Neural cell (in vitro differentiated cells): ENCODE data around the gene CRTAP. TPM values are rescaled to one million over a fixed set of nuclear protein-coding genes. Genes with fewer than 3 reads are reported as not detected.

Experiments used
- H2AFZ ChIP-seq: fragments of 200-600, 300-800 bp; sonication (generic), shearing (Covaris generic); 2 replicates; pipeline ENCODE4 v1.6.0; 2014; ENCODE audit warnings: low read depth, mild to moderate bottlenecking, antibody characterized with exemption, low read length, moderate library complexity
- H3F3A ChIP-seq: fragments of 200-600 bp; shearing (Covaris generic); 2 replicates; pipeline ENCODE4 v1.6.1; 2016; ENCODE audit warnings: mild to moderate bottlenecking, moderate library complexity, mixed read lengths, antibody characterized with exemption, low read length; ENCODE audit not compliant: insufficient read depth, poor library complexity, severe bottlenecking
- H3K27ac ChIP-seq: fragments of 200-600, 300-800 bp; sonication (generic), shearing (Covaris generic); 2 replicates; pipeline ENCODE4 v1.5.1; 2014; ENCODE audit warnings: mild to moderate bottlenecking, low read length, moderate library complexity
- H3K27me3 ChIP-seq: fragments of 300-800, 200-600 bp; sonication (generic), shearing (Covaris generic); 2 replicates; pipeline ENCODE4 v1.6.0; 2014; ENCODE audit warnings: mild to moderate bottlenecking, low read depth, low read length, moderate library complexity; ENCODE audit not compliant: insufficient read depth
- H3K36me3 ChIP-seq: fragments of 300-800, 200-600 bp; sonication (generic), shearing (Covaris generic); 2 replicates; pipeline ENCODE4 v1.5.1; 2014; ENCODE audit warnings: mild to moderate bottlenecking, antibody characterized with exemption, low read length, moderate library complexity; ENCODE audit not compliant: insufficient read depth
- H3K4me2 ChIP-seq: fragments of 300-800, 200-600 bp; sonication (generic), shearing (Covaris generic); 2 replicates; pipeline ENCODE4 v1.6.0; 2014; ENCODE audit warnings: mild to moderate bottlenecking, low read length
- H3K4me3 ChIP-seq: fragments of 300-800, 200-600 bp; sonication (generic), shearing (Covaris generic); 2 replicates; pipeline ENCODE4 v1.5.1; 2014; ENCODE audit warnings: mild to moderate bottlenecking, low read length, moderate library complexity
- H3K79me2 ChIP-seq: fragments of 200-600 bp; shearing (Covaris generic); replicated peaks from 2 replicates; pipeline ENCODE4 v1.6.0; 2014; ENCODE audit warnings: mild to moderate bottlenecking, low read length, moderate library complexity; ENCODE audit not compliant: insufficient read depth
- H3K9ac ChIP-seq: fragments of 300-800, 200-600 bp; sonication (generic), shearing (Covaris generic); 2 replicates; pipeline ENCODE4 v1.6.1; 2016; ENCODE audit warnings: mild to moderate bottlenecking, low read length, mixed read lengths
- H3K9me2 ChIP-seq: fragments of 200-600 bp; shearing (Covaris generic); 2 replicates; pipeline ENCODE4 v1.6.1; 2016; ENCODE audit warnings: mild to moderate bottlenecking, low read length, mixed read lengths; ENCODE audit not compliant: insufficient read depth
- H3K9me3 ChIP-seq: fragments of 200-600, 300-800 bp; sonication (generic), shearing (Covaris generic); 2 replicates; pipeline ENCODE4 v1.6.1; 2016; ENCODE audit warnings: mild to moderate bottlenecking, mixed run types, low read length, moderate library complexity, mixed read lengths
- H4K20me1 ChIP-seq: fragments of 200-600 bp; shearing (Covaris generic); 2 replicates; pipeline ENCODE4 v1.6.1; 2016; ENCODE audit warnings: mild to moderate bottlenecking, mixed run types; ENCODE audit not compliant: insufficient read depth
- EP300 ChIP-seq: fragments of 450-650 bp; conservative IDR thresholded peaks from 2 replicates; pipeline ENCODE4 v1.6.1; 2014; ENCODE audit warnings: antibody characterized with exemption, mild to moderate bottlenecking, moderate library complexity; ENCODE audit not compliant: poor library complexity, severe bottlenecking
- EZH2 ChIP-seq: fragments of 200-600, 300-800 bp; shearing (Covaris generic), sonication (generic); IDR thresholded peaks from 2 replicates; pipeline ENCODE4 v1.6.1; 2014; ENCODE audit warnings: antibody characterized with exemption, low read length, borderline replicate concordance, mild to moderate bottlenecking; ENCODE audit not compliant: insufficient read depth, poor library complexity, severe bottlenecking
- MXI1 ChIP-seq: fragments of 450-650 bp; conservative IDR thresholded peaks from 2 replicates; pipeline ENCODE4 v1.6.1; 2014; ENCODE audit warnings: antibody characterized with exemption, mild to moderate bottlenecking; ENCODE audit not compliant: poor library complexity, severe bottlenecking
- POLR2AphosphoS5 ChIP-seq: IDR thresholded peaks from 2 replicates; pipeline ENCODE4 v1.6.1; 2012
- RAD21 ChIP-seq: fragments of 450-650 bp; conservative IDR thresholded peaks from 2 replicates; pipeline ENCODE4 v1.6.1; 2014; ENCODE audit warnings: antibody characterized with exemption, mild to moderate bottlenecking, moderate library complexity
- REST ChIP-seq: IDR thresholded peaks from 2 replicates; pipeline ENCODE4 v1.6.1; 2012; ENCODE audit warnings: borderline replicate concordance
- SMC3 ChIP-seq: fragments of 450-650 bp; conservative IDR thresholded peaks from 2 replicates; pipeline ENCODE4 v1.6.1; 2014; ENCODE audit warnings: antibody characterized with exemption, mild to moderate bottlenecking, moderate library complexity; ENCODE audit not compliant: poor library complexity
- TAF1 ChIP-seq: IDR thresholded peaks from 2 replicates; pipeline ENCODE4 v1.6.1; 2012; ENCODE audit warnings: low read depth
- polyA plus RNA-seq: library from polyadenylated mRNA; depleted of rRNA; stranded (reverse); fragments of >200 nt; gene quantifications from 2 replicates; pipeline ENCODE4 v1.2.3, GENCODE V29; 2014
- TF ChIP-seq, protein P1 (sequence below): fragments of 450-650 bp; IDR thresholded peaks from 2 replicates; pipeline ENCODE4 v1.5.1; 2014; ENCODE audit warnings: antibody characterized with exemption, mild to moderate bottlenecking, moderate library complexity; ENCODE audit not compliant: poor library complexity, severe bottlenecking

The CRTAP gene
- polyA plus RNA-seq, 1 donor from 2014 or later: 7.1 TPM

DNA sequence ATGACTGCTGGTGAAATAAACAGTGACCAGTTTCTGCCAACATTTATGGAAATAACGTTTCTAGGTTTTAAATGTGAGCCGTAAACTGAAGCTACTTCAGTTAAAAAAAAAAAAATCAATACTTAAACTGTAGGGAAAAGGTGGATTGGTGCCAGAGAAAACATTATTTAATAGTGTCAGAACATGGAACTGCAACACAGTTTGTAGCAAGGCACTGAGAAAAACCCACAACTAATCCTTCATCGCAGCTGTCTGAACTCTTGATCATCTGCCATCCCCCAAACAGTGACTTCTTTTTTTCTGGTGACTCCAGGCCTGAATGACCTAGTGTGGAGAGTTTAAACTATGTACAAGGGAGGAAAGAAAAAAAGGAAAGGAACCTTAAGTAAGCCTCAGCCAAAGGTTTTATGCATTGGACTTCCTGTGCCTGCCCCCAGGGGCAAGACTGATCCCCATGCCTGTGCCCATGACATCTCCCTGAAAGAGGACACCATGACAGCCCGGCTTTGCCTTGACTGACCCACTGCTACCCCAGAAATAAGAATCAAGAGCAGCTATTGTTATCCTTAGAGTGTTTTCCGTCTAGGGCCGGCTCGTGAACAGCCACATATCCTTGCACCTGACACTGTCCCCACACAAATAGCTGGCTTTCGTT is 33.1 kb downstream of the CRTAP start:
- no peak overlapping the region for H3K27ac ChIP-seq
- no peaks in the 10 kb centered on the region for H3K9me2 ChIP-seq
- no peaks in the 10 kb centered on the region for H3K79me2 ChIP-seq
- H4K20me1 ChIP-seq: no peaks in the 10 kb centered on the region
- H3F3A ChIP-seq: no peaks in the 10 kb centered on the region
- no peaks in the 10 kb centered on the region for H3K36me3 ChIP-seq
- H3K9ac ChIP-seq: no peak overlapping the region
- H3K27me3 ChIP-seq: no peaks in the 10 kb centered on the region
- no peak overlapping the region for H3K4me2 ChIP-seq
- no peaks in the 10 kb centered on the region for H3K9me3 ChIP-seq
- H3K4me3 ChIP-seq: no peak overlapping the region
- no peak overlapping the region for H2AFZ ChIP-seq
- no peak for TF ChIP-seq MXI1
- no peak for TF ChIP-seq TAF1
- no peak for TF ChIP-seq POLR2AphosphoS5
- TF ChIP-seq EP300: no peak
- no peak for TF ChIP-seq REST
- no peak for TF ChIP-seq SMC3
- TF ChIP-seq, protein P1, sequence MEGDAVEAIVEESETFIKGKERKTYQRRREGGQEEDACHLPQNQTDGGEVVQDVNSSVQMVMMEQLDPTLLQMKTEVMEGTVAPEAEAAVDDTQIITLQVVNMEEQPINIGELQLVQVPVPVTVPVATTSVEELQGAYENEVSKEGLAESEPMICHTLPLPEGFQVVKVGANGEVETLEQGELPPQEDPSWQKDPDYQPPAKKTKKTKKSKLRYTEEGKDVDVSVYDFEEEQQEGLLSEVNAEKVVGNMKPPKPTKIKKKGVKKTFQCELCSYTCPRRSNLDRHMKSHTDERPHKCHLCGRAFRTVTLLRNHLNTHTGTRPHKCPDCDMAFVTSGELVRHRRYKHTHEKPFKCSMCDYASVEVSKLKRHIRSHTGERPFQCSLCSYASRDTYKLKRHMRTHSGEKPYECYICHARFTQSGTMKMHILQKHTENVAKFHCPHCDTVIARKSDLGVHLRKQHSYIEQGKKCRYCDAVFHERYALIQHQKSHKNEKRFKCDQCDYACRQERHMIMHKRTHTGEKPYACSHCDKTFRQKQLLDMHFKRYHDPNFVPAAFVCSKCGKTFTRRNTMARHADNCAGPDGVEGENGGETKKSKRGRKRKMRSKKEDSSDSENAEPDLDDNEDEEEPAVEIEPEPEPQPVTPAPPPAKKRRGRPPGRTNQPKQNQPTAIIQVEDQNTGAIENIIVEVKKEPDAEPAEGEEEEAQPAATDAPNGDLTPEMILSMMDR: no peak
- TF ChIP-seq RAD21: no peak

- no peaks in the 10 kb centered on the region for H3K9me3 ChIP-seq
- no peak overlapping the region for H3K9ac ChIP-seq
- H3K36me3 ChIP-seq: no peaks in the 10 kb centered on the region
- no peaks in the 10 kb centered on the region for H3F3A ChIP-seq
- H3K4me3 ChIP-seq: no peak overlapping the region
- no peaks in the 10 kb centered on the region for H3K79me2 ChIP-seq
- no peak overlapping the region for H2AFZ ChIP-seq
- no peak overlapping the region for H3K4me2 ChIP-seq
- H4K20me1 ChIP-seq: no peaks in the 10 kb centered on the region
- no peaks in the 10 kb centered on the region for H3K9me2 ChIP-seq
- no peak for TF ChIP-seq MXI1
- TF ChIP-seq EZH2: no peak
- TF ChIP-seq, protein P1: no peak
- TF ChIP-seq EP300: no peak
- TF ChIP-seq RAD21: no peak
- no peak for TF ChIP-seq SMC3
- TF ChIP-seq TAF1: no peak
- no peak for TF ChIP-seq POLR2AphosphoS5
- TF ChIP-seq REST: no peak
- no peak overlapping the region for H3K27ac ChIP-seq
- H3K27me3 ChIP-seq: no peaks in the 10 kb centered on the region
These were observed 35.5 kb downstream of the CRTAP start for GRCh38 chr3:33149342-33149741.
